MCF 10A (cell line): ENCODE measurements around the gene MATR3. TPM values are rescaled to one million over a fixed set of nuclear protein-coding genes. Genes with fewer than 3 reads are reported as not detected.

Source experiments
- BruUV-seq: library from RNA; stranded (reverse); fragments of 400-500 nt; replicated peaks from 2 replicates; lab custom pipeline; 2021; lab: Mats Ljungman, UMichigan
- CTCF ChIA-PET: fragments of 300-600 bp; sonication (Branson Sonifier 250); formaldehyde crosslinking; extraction: SDS; loops from one replicate; lab custom pipeline; 2021; ENCODE audit warnings: antibody characterized with exemption, inconsistent platforms; lab: Yijun Ruan, JAX
- POLR2A ChIA-PET: fragments of 300-600, 350-650 bp; sonication (Branson Sonifier 250); formaldehyde crosslinking; extraction: SDS; loops from one replicate; lab custom pipeline; 2020; ENCODE audit warnings: antibody characterized with exemption, inconsistent platforms; lab: Yijun Ruan, JAX
- DNase-seq: peaks from one replicate; pipeline ENCODE4 v3.0.0-alpha.2; 2018; ENCODE audit not compliant: unreplicated experiment
- H3K27ac Mint-ChIP-seq: one replicate; pipeline ENCODE4 v1.8.0; 2022; ENCODE audit warnings: mild to moderate bottlenecking, low read depth, mixed read lengths; ENCODE audit not compliant: unreplicated experiment
- H3K27me3 Mint-ChIP-seq: one replicate; pipeline ENCODE4 v1.8.0; 2022; ENCODE audit warnings: mixed read lengths; ENCODE audit not compliant: insufficient read depth, unreplicated experiment
- H3K36me3 Mint-ChIP-seq: one replicate; pipeline ENCODE4 v1.8.0; 2022; ENCODE audit warnings: mild to moderate bottlenecking, moderate library complexity, mixed read lengths; ENCODE audit not compliant: insufficient read depth, unreplicated experiment
- H3K4me1 Mint-ChIP-seq: one replicate; pipeline ENCODE4 v1.8.0; 2022; ENCODE audit warnings: mixed read lengths; ENCODE audit not compliant: insufficient read depth, unreplicated experiment
- H3K4me3 Mint-ChIP-seq: one replicate; pipeline ENCODE4 v1.8.0; 2022; ENCODE audit warnings: mild to moderate bottlenecking, moderate library complexity, mixed read lengths; ENCODE audit not compliant: unreplicated experiment
- H3K9me3 Mint-ChIP-seq: one replicate; pipeline ENCODE4 v1.8.0; 2022; ENCODE audit warnings: mixed read lengths; ENCODE audit not compliant: unreplicated experiment
- CTCF ChIP-seq: fragments of 200-600 bp; IDR thresholded peaks from one replicate; pipeline ENCODE4 v1.8.0; 2022; ENCODE audit warnings: antibody characterized with exemption, mild to moderate bottlenecking; ENCODE audit not compliant: unreplicated experiment
- intact Hi-C: fragments of 100-400 bp; cut with micrococcal nuclease; formaldehyde crosslinking; loops from 2 replicates; pipeline ENCODE4 v1.14.1; 2022
- total RNA-seq: library from RNA; stranded (reverse); gene quantifications from 2 replicates; pipeline ENCODE4 v1.2.3, GENCODE V29; 2022

The MATR3 gene
- total RNA-seq, 1 experiment from 2014 or later: 159 TPM

GRCh38 chr5:139276426-139276825, 17.1 kb upstream of the MATR3 start:
- BruUV-seq: no TSS peak
- ChIA-PET CTCF (interaction anchor here (0.6 to 2.0 kb wide), 13 partner anchors 8 to 923 kb away, joined by 3 to 13 read pairs (median 4); no protein-coding TSS in a partner anchor), POLR2A (interaction anchor here (0.6 to 20.1 kb wide), 22 partner anchors 9 to 812 kb away, joined by 3 to 413 read pairs (median 4); partner anchors contain the start of genes CTNNA1, EGR1, ETF1 and HSPA9)
- Mint-ChIP-seq H3K4me3 (peak overlapping the region; percentile 74), H3K36me3 (peaks cover 81% of the 10 kb centered on the region), H3K27me3 (no peaks in the 10 kb centered on the region), H3K9me3 (no peaks in the 10 kb centered on the region), H3K4me1 (peaks cover 44% of the 10 kb centered on the region), H3K27ac (peak overlapping the region; percentile 65)
- TF ChIP-seq CTCF: no peak
- intact Hi-C loops: no loop called here
- DNase-seq: no peak

- intact Hi-C loops: no loop called here
- peaks cover 37% of the 10 kb centered on the region for H3K4me1 Mint-ChIP-seq
- POLR2A ChIA-PET: interaction anchor here (0.6 to 20.1 kb wide), 9 partner anchors 8 to 734 kb away, joined by 3 to 413 read pairs (median 6); partner anchors contain the start of genes ETF1, HSPA9, MATR3 and PAIP2
- no TSS peak for BruUV-seq
- peaks cover 82% of the 10 kb centered on the region for H3K36me3 Mint-ChIP-seq
- CTCF ChIA-PET: interaction anchor here (0.6 to 2.0 kb wide), 4 partner anchors 9 to 28 kb away, joined by 4 to 13 read pairs (median 6); partner anchors contain the start of gene MATR3
- peak overlapping the region; percentile 40 for H3K4me3 Mint-ChIP-seq
- H3K27me3 Mint-ChIP-seq: no peaks in the 10 kb centered on the region
- H3K27ac Mint-ChIP-seq: peak overlapping the region; percentile 65
- no peaks in the 10 kb centered on the region for H3K9me3 Mint-ChIP-seq
- TF ChIP-seq CTCF: no peak
- DNase-seq: no peak
These were observed 16.4 kb upstream of the MATR3 start for GRCh38 chr5:139277171-139277570.

- ChIA-PET CTCF (no interaction called here), POLR2A (interaction anchor here (1.4 to 20.1 kb wide), 6 partner anchors 7 to 752 kb away, joined by 3 to 413 read pairs (median 5); partner anchors contain the start of genes ETF1 and MATR3)
- no peak for DNase-seq
- H3K9me3 Mint-ChIP-seq: no peaks in the 10 kb centered on the region
- no peak overlapping the region for H3K27ac Mint-ChIP-seq
- TF ChIP-seq CTCF: no peak
- H3K4me3 Mint-ChIP-seq: no peak overlapping the region
- no peaks in the 10 kb centered on the region for H3K27me3 Mint-ChIP-seq
- H3K36me3 Mint-ChIP-seq: peaks cover 96% of the 10 kb centered on the region
- H3K4me1 Mint-ChIP-seq: peaks cover 25% of the 10 kb centered on the region
- intact Hi-C loops: no loop called here
- BruUV-seq: no TSS peak
These were observed 14.8 kb upstream of the MATR3 start for GRCh38 chr5:139278540-139279274.

- intact Hi-C loops: no loop called here
- no TSS peak for BruUV-seq
- peak; percentile 53 for DNase-seq
- H3K27me3 Mint-ChIP-seq: no peaks in the 10 kb centered on the region
- peaks cover 17% of the 10 kb centered on the region for H3K4me1 Mint-ChIP-seq
- no peak for TF ChIP-seq CTCF
- H3K9me3 Mint-ChIP-seq: no peaks in the 10 kb centered on the region
- ChIA-PET POLR2A (interaction anchor here (0.7 to 20.1 kb wide), 6 partner anchors 7 to 1104 kb away, joined by 3 to 413 read pairs (median 4); partner anchors contain the start of gene MATR3), CTCF (no interaction called here)
- no peak overlapping the region for H3K4me3 Mint-ChIP-seq
- H3K36me3 Mint-ChIP-seq: peaks cover 98% of the 10 kb centered on the region
- H3K27ac Mint-ChIP-seq: peak overlapping the region; percentile 49
These were observed 11.4 kb upstream of the MATR3 start for GRCh38 chr5:139282197-139282557.
